HCT116 (cell line): ENCODE results near the gene MALSU1. TPM values are rescaled to one million over a fixed set of nuclear protein-coding genes. Genes with fewer than 3 reads are reported as not detected.

ENCODE experiments used
- ATAC-seq: fragments of 200-7000 bp; cut with Tn5 transposase; 2 replicates; pipeline ENCODE4 v1.9.1; 2020; ENCODE audit warnings: mild to moderate bottlenecking, moderate library complexity
- BruUV-seq: library from RNA; stranded (reverse); fragments of 400-500 nt; replicated peaks from 2 replicates; lab custom pipeline; 2021; lab: Mats Ljungman, UMichigan
- CTCF ChIA-PET: fragments of 300-600 bp; sonication (Branson Sonifier 250); formaldehyde crosslinking; loops from one replicate; lab custom pipeline; 2021; ENCODE audit warnings: antibody characterized with exemption; lab: Charles Lee
- POLR2A ChIA-PET: fragments of 300-600, 350-600 bp; sonication (Branson Sonifier 250); formaldehyde crosslinking; loops from one replicate; lab custom pipeline; 2021; ENCODE audit warnings: antibody characterized with exemption; lab: Charles Lee
- RAD21 ChIA-PET, 2 experiments: fragments of 300-600 bp; sonication (Branson Sonifier 250); formaldehyde crosslinking; loops; one replicate each; lab custom pipeline; 2023; ENCODE audit warnings: low total read pairs in 2 of 2; ENCODE audit not compliant: uncharacterized antibody in 2 of 2, unreplicated experiment in 2 of 2, low non-redundant PET in 1 of 2; lab: Charles Lee
- DNase-seq: peaks from one replicate; pipeline ENCODE4 v3.0.0-alpha.2; 2010; ENCODE audit warnings: low read depth, low spot score
- H2AFZ ChIP-seq: fragments of 200-600 bp; shearing (Covaris generic), sonication (generic); 2 replicates; pipeline ENCODE4 v1.6.1; 2017; ENCODE audit warnings: low read depth, mixed run types, mixed read lengths, antibody characterized with exemption, low read length; ENCODE audit not compliant: poor library complexity, severe bottlenecking
- H3K27ac ChIP-seq: 2 replicates; pipeline ENCODE4 v1.5.1; 2012; ENCODE audit warnings: low read depth, low read length
- H3K27me3 ChIP-seq: fragments of 200-600 bp; sonication (generic); 2 replicates; pipeline ENCODE4 v1.6.1; 2016; ENCODE audit warnings: mixed run types, low read length, mixed read lengths; ENCODE audit not compliant: insufficient read depth
- H3K36me3 ChIP-seq, 2 experiments: fragments of 200-500 bp in 1 of 2; fragments of 200-600 bp in 1 of 2; sonication (Bioruptor generic) in 1 of 2; sonication (generic) in 1 of 2; 2 replicates each; pipeline versions ENCODE4 v1.5.1 to v1.6.1; 2014 to 2016; ENCODE audit warnings: low read length in 2 of 2, inconsistent platforms in 1 of 2, mixed read lengths in 1 of 2, mixed run types in 1 of 2; ENCODE audit not compliant: insufficient read depth in 2 of 2, control insufficient read depth in 1 of 2
- H3K4me1 ChIP-seq, 2 experiments: fragments of 200-600 bp in 1 of 2; sonication (generic) in 1 of 2; 2 replicates each; pipeline versions ENCODE4 v1.5.1 to v1.6.1; 2012 to 2017; ENCODE audit warnings: low read length in 2 of 2, inconsistent platforms in 1 of 2, mild to moderate bottlenecking in 1 of 2, mixed read lengths in 1 of 2, mixed run types in 1 of 2, moderate library complexity in 1 of 2; ENCODE audit not compliant: insufficient read depth in 2 of 2, control insufficient read depth in 1 of 2
- H3K4me2 ChIP-seq: fragments of 200-600 bp; sonication (generic); 2 replicates; pipeline ENCODE4 v1.6.1; 2017; ENCODE audit warnings: mixed run types, low read length, mixed read lengths
- H3K4me3 ChIP-seq, 2 experiments: fragments of 200-600 bp in 1 of 2; sonication (generic) in 1 of 2; replicated peaks in 1 of 2; 2 replicates each; pipeline ENCODE4 v1.5.1; 2011 to 2016; ENCODE audit warnings: low read length in 2 of 2, control low read depth in 1 of 2, low read depth in 1 of 2, mild to moderate bottlenecking in 1 of 2, mixed read lengths in 1 of 2, mixed run types in 1 of 2
- H3K79me2 ChIP-seq: fragments of 200-600 bp; sonication (generic); 2 replicates; pipeline ENCODE4 v1.6.1; 2017; ENCODE audit warnings: mild to moderate bottlenecking, mixed run types, low read length, moderate library complexity, mixed read lengths; ENCODE audit not compliant: insufficient read depth
- H3K9ac ChIP-seq: fragments of 200-600 bp; sonication (generic); 2 replicates; pipeline ENCODE4 v1.6.1; 2016; ENCODE audit warnings: low read length, mixed read lengths
- H3K9me2 ChIP-seq: fragments of 200-600 bp; sonication (generic), shearing (Covaris generic); 2 replicates; pipeline ENCODE4 v1.6.1; 2017; ENCODE audit warnings: mixed run types, mild to moderate bottlenecking, moderate library complexity; ENCODE audit not compliant: insufficient read depth
- H3K9me3 ChIP-seq, 2 experiments: fragments of 200-500 bp in 1 of 2; fragments of 200-600 bp in 1 of 2; sonication (Bioruptor generic) in 1 of 2; sonication (generic) in 1 of 2; 2 replicates each; pipeline ENCODE4 v1.6.1; 2014 to 2017; ENCODE audit warnings: low read length in 2 of 2, mixed read lengths in 2 of 2, inconsistent platforms in 1 of 2, low read depth in 1 of 2, mild to moderate bottlenecking in 1 of 2, mixed run types in 1 of 2, moderate library complexity in 1 of 2; ENCODE audit not compliant: control insufficient read depth in 1 of 2, insufficient read depth in 1 of 2
- H4K20me1 ChIP-seq: fragments of 200-600 bp; sonication (generic), shearing (Covaris generic); 2 replicates; pipeline ENCODE4 v1.6.1; 2017; ENCODE audit warnings: mixed run types, mild to moderate bottlenecking, moderate library complexity; ENCODE audit not compliant: insufficient read depth
- CBX3 ChIP-seq: IDR thresholded peaks from 2 replicates; pipeline ENCODE4 v1.6.1; 2012; ENCODE audit warnings: low read depth
- CEBPB ChIP-seq: IDR thresholded peaks from 2 replicates; pipeline ENCODE4 v1.6.1; 2012; ENCODE audit warnings: low read depth
- EGR1 ChIP-seq: IDR thresholded peaks from 2 replicates; pipeline ENCODE4 v1.6.1; 2012; ENCODE audit warnings: low read depth
- EZH2 ChIP-seq: fragments of 200-600 bp; sonication (generic); IDR thresholded peaks from 2 replicates; pipeline ENCODE4 v1.6.1; 2017; ENCODE audit warnings: antibody characterized with exemption, mixed run types
- EZH2phosphoT487 ChIP-seq: fragments of 200-600 bp; IDR thresholded peaks from 2 replicates; pipeline ENCODE4 v1.6.1; 2018; ENCODE audit warnings: antibody characterized with exemption, borderline replicate concordance
- POLR2A ChIP-seq: IDR thresholded peaks from 2 replicates; pipeline ENCODE4 v1.7.0; 2011; ENCODE audit warnings: borderline replicate concordance; ENCODE audit not compliant: insufficient read depth, insufficient read length; ENCODE audit errors: extremely low read depth
- POLR2AphosphoS5 ChIP-seq: IDR thresholded peaks from 2 replicates; pipeline ENCODE4 v1.6.1; 2011; ENCODE audit warnings: mild to moderate bottlenecking, low read depth, low read length, moderate library complexity
- RAD21 ChIP-seq: IDR thresholded peaks from 2 replicates; pipeline ENCODE4 v1.6.1; 2012; ENCODE audit warnings: low read depth, mild to moderate bottlenecking
- SIN3A ChIP-seq: IDR thresholded peaks from 2 replicates; pipeline ENCODE4 v1.6.1; 2012; ENCODE audit warnings: low read depth
- SRF ChIP-seq: IDR thresholded peaks from 2 replicates; pipeline ENCODE4 v1.6.1; 2012; ENCODE audit warnings: low read depth
- YY1 ChIP-seq: IDR thresholded peaks from 2 replicates; pipeline ENCODE4 v1.6.1; 2011; ENCODE audit warnings: low read length, low read depth, moderate library complexity, mild to moderate bottlenecking; ENCODE audit not compliant: insufficient replicate concordance; ENCODE audit errors: extremely low read depth
- ZFX ChIP-seq: fragments of 450-650 bp; IDR thresholded peaks from 2 replicates; pipeline ENCODE4 v1.6.1; 2017
- intact Hi-C: fragments of 100-400 bp; cut with micrococcal nuclease; formaldehyde crosslinking; loops from 2 replicates; pipeline ENCODE4 v1.10.0; 2022
- total RNA-seq: library from RNA; stranded (reverse); gene quantifications from one replicate; pipeline ENCODE4 v1.2.1, GENCODE V29; 2021; ENCODE audit not compliant: unreplicated experiment

MALSU1 gene
- total RNA-seq, 1 experiment from 2014 or later = 105 TPM

GRCh38 chr7:23249486-23249885, 49.7 kb upstream of the MALSU1 start (continued):
- TF ChIP-seq YY1 = no peak
- TF ChIP-seq SIN3A = no peak
- TF ChIP-seq CBX3 = no peak
- TF ChIP-seq POLR2AphosphoS5 = no peak
- TF ChIP-seq RAD21 = no peak
- no peak for TF ChIP-seq CEBPB

DNA sequence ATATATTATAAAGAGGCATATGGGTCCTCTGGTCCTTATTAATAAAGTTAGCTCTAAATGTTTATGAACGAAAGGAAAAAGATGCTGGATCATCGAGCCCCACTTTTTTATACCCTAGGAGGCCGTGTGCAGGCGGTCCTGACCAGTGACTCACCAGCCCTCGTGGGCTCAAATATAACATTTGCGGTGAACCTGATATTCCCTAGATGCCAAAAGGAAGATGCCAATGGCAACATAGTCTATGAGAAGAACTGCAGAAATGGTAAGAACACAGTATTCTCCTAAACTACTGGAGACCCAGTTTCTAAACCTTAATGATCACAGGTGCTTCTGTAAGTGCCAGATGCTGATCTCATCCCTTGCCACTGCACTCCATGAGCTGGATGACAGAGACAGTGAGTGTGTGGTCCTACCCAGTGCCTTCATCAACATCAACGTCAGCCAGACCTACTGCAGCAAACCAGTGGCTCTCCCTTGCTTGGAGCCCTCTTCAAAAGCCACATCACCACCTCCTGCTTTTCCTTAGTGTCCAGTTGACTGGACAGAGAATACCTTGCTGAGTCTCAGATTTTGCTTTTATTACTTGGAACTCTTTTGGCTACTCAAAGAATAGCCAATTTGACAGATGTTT, 45.0 kb upstream of the MALSU1 start:
- TF ChIP-seq ZFX (no peak), POLR2A (no peak), SIN3A (no peak), EGR1 (no peak), CBX3 (no peak), EZH2phosphoT487 (no peak), SRF (no peak), EZH2 (no peak)
- TF ChIP-seq, all 23 proteins: peak for 0
- ChIA-PET POLR2A (no interaction called here), CTCF (no interaction called here), RAD21 (no interaction called here)
- intact Hi-C loops = no loop called here
- H3K9me2 ChIP-seq = no peaks in the 10 kb centered on the region
- no peaks in the 10 kb centered on the region for H4K20me1 ChIP-seq
- no peak overlapping the region for H3K4me2 ChIP-seq
- H3K36me3 ChIP-seq = no peaks in the 10 kb centered on the region
- BruUV-seq = no TSS peak
- no peaks in the 10 kb centered on the region for H3K79me2 ChIP-seq
- H3K27me3 ChIP-seq = no peaks in the 10 kb centered on the region
- H3K9me3 ChIP-seq = no peaks in the 10 kb centered on the region
- H3K27ac ChIP-seq = no peak overlapping the region
- H3K9ac ChIP-seq = no peak overlapping the region
- H3K4me3 ChIP-seq = no peak overlapping the region
- no peak overlapping the region for H2AFZ ChIP-seq
- no peak for ATAC-seq
- H3K4me1 ChIP-seq = no peaks in the 10 kb centered on the region
- DNase-seq = no peak
